Caco-2 (cell line): Measurements from ENCODE around the gene AGL. TPM values are rescaled to one million over a fixed set of nuclear protein-coding genes. Genes with fewer than 3 reads are reported as not detected.

Experiments
- BruUV-seq: library from RNA; stranded (reverse); fragments of 400-500 nt; replicated peaks from 2 replicates; lab custom pipeline; 2021; lab: Mats Ljungman, UMichigan
- CTCF ChIA-PET: fragments of 300-600 bp; sonication (Branson Sonifier 250); formaldehyde crosslinking; loops from one replicate; lab custom pipeline; 2022; ENCODE audit warnings: antibody characterized with exemption; lab: Charles Lee
- POLR2A ChIA-PET: fragments of 300-600 bp; sonication (Branson Sonifier 250); formaldehyde crosslinking; loops from one replicate; lab custom pipeline; 2022; ENCODE audit warnings: antibody characterized with exemption; lab: Charles Lee
- DNase-seq, 2 experiments: peaks; one replicate each; pipeline versions ENCODE4 v3.0.0 to v3.0.0-alpha.2; 2020 to 2022
- H3K27me3 ChIP-seq: replicated peaks from 2 replicates; pipeline ENCODE4 v1.6.0; 2011; ENCODE audit warnings: low read length; ENCODE audit not compliant: control insufficient read depth, insufficient read depth
- H3K36me3 ChIP-seq: 2 replicates; pipeline ENCODE4 v1.5.1; 2011; ENCODE audit warnings: low read length; ENCODE audit not compliant: control insufficient read depth, insufficient read depth
- H3K4me1 ChIP-seq: fragments of 250-450 bp; sonication (Bioruptor Pico); 2 replicates; pipeline ENCODE4 v1.5.1; 2020; ENCODE audit warnings: mild to moderate bottlenecking
- H3K4me3 ChIP-seq: 2 replicates; pipeline ENCODE4 v1.5.1; 2011; ENCODE audit warnings: low read depth, mild to moderate bottlenecking, control low read depth, low read length
- H3K9me3 ChIP-seq: fragments of 250-450 bp; sonication (Bioruptor Pico); 2 replicates; pipeline ENCODE4 v1.5.1; 2020; ENCODE audit warnings: mild to moderate bottlenecking, moderate library complexity
- H3K27ac Mint-ChIP-seq: one replicate; pipeline ENCODE4 v1.8.0; 2022; ENCODE audit warnings: mixed read lengths; ENCODE audit not compliant: unreplicated experiment
- H3K27me3 Mint-ChIP-seq: one replicate; pipeline ENCODE4 v1.8.0; 2022; ENCODE audit warnings: mixed read lengths; ENCODE audit not compliant: insufficient read depth, unreplicated experiment
- H3K36me3 Mint-ChIP-seq: one replicate; pipeline ENCODE4 v1.8.0; 2022; ENCODE audit warnings: mild to moderate bottlenecking, mixed read lengths; ENCODE audit not compliant: insufficient read depth, unreplicated experiment
- H3K4me1 Mint-ChIP-seq: one replicate; pipeline ENCODE4 v1.8.0; 2022; ENCODE audit warnings: low read depth, mixed read lengths; ENCODE audit not compliant: unreplicated experiment
- H3K4me3 Mint-ChIP-seq: one replicate; pipeline ENCODE4 v1.8.0; 2022; ENCODE audit warnings: mild to moderate bottlenecking, moderate library complexity, mixed read lengths; ENCODE audit not compliant: unreplicated experiment
- H3K9me3 Mint-ChIP-seq: one replicate; pipeline ENCODE4 v1.8.0; 2022; ENCODE audit warnings: mixed read lengths; ENCODE audit not compliant: unreplicated experiment
- intact Hi-C: fragments of 100-400 bp; cut with micrococcal nuclease; formaldehyde crosslinking; loops from one replicate; pipeline ENCODE4 v1.10.0; 2022; ENCODE audit not compliant: unreplicated experiment
- total RNA-seq: library from RNA; stranded (reverse); gene quantifications from 2 replicates; pipeline ENCODE4 v1.2.3, GENCODE V29; 2022
- TF ChIP-seq, protein P1 (sequence below), 2 experiments: fragments of 200-600 bp in 1 of 2; IDR thresholded peaks; 1 replicate in 1 of 2; 2 replicates in 1 of 2; pipeline versions ENCODE4 v1.5.1 to v1.8.0; 2011 to 2022; ENCODE audit warnings: antibody characterized with exemption in 1 of 2, control low read depth in 1 of 2, inconsistent platforms in 1 of 2, low read depth in 1 of 2, low read length in 1 of 2, mild to moderate bottlenecking in 1 of 2, moderate library complexity in 1 of 2; ENCODE audit not compliant: insufficient read depth in 1 of 2, severe bottlenecking in 1 of 2, unreplicated experiment in 1 of 2

The AGL gene
- total RNA-seq, 1 experiment from 2014 or later: 23.6 TPM

GRCh38 chr1:99943223-99943794 lies 93.1 kb downstream of the AGL start:
- no peak for DNase-seq
- no TSS peak for BruUV-seq

DNA sequence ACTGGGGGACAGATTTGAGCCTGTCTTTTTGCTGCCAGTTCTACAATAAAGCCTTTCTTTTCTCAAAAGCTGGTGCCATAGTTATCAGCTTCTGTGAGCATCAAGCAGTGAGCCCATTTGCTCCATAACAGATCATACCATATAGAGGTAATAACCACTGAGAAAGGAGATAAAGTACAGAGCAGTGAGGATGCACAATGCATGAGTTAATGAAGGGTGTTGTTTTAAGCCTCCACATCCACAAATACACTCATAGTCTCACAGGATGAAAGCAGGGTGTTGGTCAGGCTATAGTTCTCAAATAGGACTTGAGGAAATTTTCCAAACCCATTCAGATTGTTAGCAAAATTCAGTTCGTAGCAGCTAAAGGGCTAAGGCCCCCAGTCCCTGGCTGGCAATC lies 94.0 kb downstream of the AGL start:
- H3K4me1 ChIP-seq: peaks cover 7% of the 10 kb centered on the region
- H3K4me3 Mint-ChIP-seq: no peak overlapping the region
- H3K27ac Mint-ChIP-seq: peak overlapping the region; percentile 48
- no TSS peak for BruUV-seq
- CTCF ChIA-PET: no interaction called here
- H3K36me3 Mint-ChIP-seq: no peaks in the 10 kb centered on the region
- no peak for DNase-seq
- H3K36me3 ChIP-seq: no peaks in the 10 kb centered on the region
- no peak overlapping the region for H3K4me3 ChIP-seq
- H3K27me3 ChIP-seq: no peaks in the 10 kb centered on the region
- no peaks in the 10 kb centered on the region for H3K9me3 Mint-ChIP-seq
- no peaks in the 10 kb centered on the region for H3K27me3 Mint-ChIP-seq
- H3K4me1 Mint-ChIP-seq: peaks cover 10% of the 10 kb centered on the region
- no peaks in the 10 kb centered on the region for H3K9me3 ChIP-seq
- POLR2A ChIA-PET: no interaction called here
- intact Hi-C loops: no loop called here
- TF ChIP-seq, protein P1, sequence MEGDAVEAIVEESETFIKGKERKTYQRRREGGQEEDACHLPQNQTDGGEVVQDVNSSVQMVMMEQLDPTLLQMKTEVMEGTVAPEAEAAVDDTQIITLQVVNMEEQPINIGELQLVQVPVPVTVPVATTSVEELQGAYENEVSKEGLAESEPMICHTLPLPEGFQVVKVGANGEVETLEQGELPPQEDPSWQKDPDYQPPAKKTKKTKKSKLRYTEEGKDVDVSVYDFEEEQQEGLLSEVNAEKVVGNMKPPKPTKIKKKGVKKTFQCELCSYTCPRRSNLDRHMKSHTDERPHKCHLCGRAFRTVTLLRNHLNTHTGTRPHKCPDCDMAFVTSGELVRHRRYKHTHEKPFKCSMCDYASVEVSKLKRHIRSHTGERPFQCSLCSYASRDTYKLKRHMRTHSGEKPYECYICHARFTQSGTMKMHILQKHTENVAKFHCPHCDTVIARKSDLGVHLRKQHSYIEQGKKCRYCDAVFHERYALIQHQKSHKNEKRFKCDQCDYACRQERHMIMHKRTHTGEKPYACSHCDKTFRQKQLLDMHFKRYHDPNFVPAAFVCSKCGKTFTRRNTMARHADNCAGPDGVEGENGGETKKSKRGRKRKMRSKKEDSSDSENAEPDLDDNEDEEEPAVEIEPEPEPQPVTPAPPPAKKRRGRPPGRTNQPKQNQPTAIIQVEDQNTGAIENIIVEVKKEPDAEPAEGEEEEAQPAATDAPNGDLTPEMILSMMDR (IDR thresholded peaks at IDR 0.05; ENCODE audit: insufficient read depth in 1 of 2, low read depth in 1 of 2, low read length in 1 of 2, severe bottlenecking in 1 of 2, unreplicated experiment in 1 of 2): no peak

More at GRCh38 chr1:99943223-99943794, 93.1 kb downstream of the AGL start:
- POLR2A ChIA-PET: no interaction called here
- H3K27ac Mint-ChIP-seq: peak overlapping the region; percentile 48
- Histone ChIP-seq H3K27me3 (no peaks in the 10 kb centered on the region), H3K36me3 (no peaks in the 10 kb centered on the region), H3K4me1 (peaks cover 7% of the 10 kb centered on the region), H3K4me3 (no peak overlapping the region), H3K9me3 (no peaks in the 10 kb centered on the region)
- TF ChIP-seq, protein P1 (IDR thresholded peaks at IDR 0.05; ENCODE audit: insufficient read depth in 1 of 2, low read depth in 1 of 2, low read length in 1 of 2, severe bottlenecking in 1 of 2, unreplicated experiment in 1 of 2): no peak
- no peaks in the 10 kb centered on the region for H3K36me3 Mint-ChIP-seq
- CTCF ChIA-PET: no interaction called here
- no peaks in the 10 kb centered on the region for H3K27me3 Mint-ChIP-seq
- intact Hi-C loops: no loop called here
- no peaks in the 10 kb centered on the region for H3K9me3 Mint-ChIP-seq
- H3K4me3 Mint-ChIP-seq: no peak overlapping the region
- peaks cover 10% of the 10 kb centered on the region for H3K4me1 Mint-ChIP-seq

DNA sequence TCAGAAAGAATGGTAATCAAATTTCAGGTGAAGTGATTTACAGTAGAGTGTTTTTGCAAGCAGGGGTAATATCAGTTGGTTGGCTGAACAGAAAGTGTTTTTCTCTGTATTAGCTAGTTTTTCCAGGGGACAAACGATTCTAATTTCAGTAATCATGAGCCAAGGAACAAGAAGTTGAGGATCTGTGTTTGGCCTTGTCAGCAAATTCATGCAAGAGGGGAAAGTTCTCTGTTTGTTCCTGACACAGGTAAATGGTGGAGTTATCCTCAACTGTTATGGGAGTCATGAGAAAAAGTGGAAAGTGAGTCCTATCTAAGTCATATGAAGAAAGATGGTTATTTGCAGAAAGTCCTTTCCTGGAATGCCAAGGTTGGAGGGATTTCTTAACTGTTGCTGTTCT lies 95.0 kb downstream of the AGL start:
- Histone ChIP-seq H3K9me3 (no peaks in the 10 kb centered on the region), H3K4me1 (peaks cover 7% of the 10 kb centered on the region), H3K27me3 (no peaks in the 10 kb centered on the region), H3K36me3 (no peaks in the 10 kb centered on the region), H3K4me3 (no peak overlapping the region)
- H3K27ac Mint-ChIP-seq: no peak overlapping the region
- H3K36me3 Mint-ChIP-seq: no peaks in the 10 kb centered on the region
- ChIA-PET CTCF (no interaction called here), POLR2A (no interaction called here)
- peaks cover 10% of the 10 kb centered on the region for H3K4me1 Mint-ChIP-seq
- intact Hi-C loops: loop anchor here (1.0 kb wide), 1 partner anchor 25 kb away; no protein-coding TSS in a partner anchor
- H3K27me3 Mint-ChIP-seq: no peaks in the 10 kb centered on the region
- H3K4me3 Mint-ChIP-seq: no peak overlapping the region
- no peaks in the 10 kb centered on the region for H3K9me3 Mint-ChIP-seq
- DNase-seq: no peak
- TF ChIP-seq, protein P1 (IDR thresholded peaks at IDR 0.05; ENCODE audit: insufficient read depth in 1 of 2, low read depth in 1 of 2, low read length in 1 of 2, severe bottlenecking in 1 of 2, unreplicated experiment in 1 of 2): no peak
- no TSS peak for BruUV-seq
